ENCODE measurements around the gene CRTC3.
"Not testable (repeated sequence)": the region's sequence is repeated elsewhere in the genome, so short reads cannot be mapped to it uniquely, and the experiment has no call there.

CRTC3 gene

GRCh38 chr15:90529371-90530249 is at the start of gene CRTC3:
CRTC3 (plus strand) TSS chr15:90529923; CDS start chr15:90530072, 149 bp downstream.
- DNase-seq = no peak

GRCh38 chr15:90481023-90481422 is 48.7 kb upstream of the CRTC3 start:
- no peak for DNase-seq

GRCh38 chr15:90482124-90483011 is 47.4 kb upstream of the CRTC3 start:
- DNase-seq = no peak

GRCh38 chr15:90483012-90483307 is 46.8 kb upstream of the CRTC3 start:
- no peak for DNase-seq

- DNase-seq = no peak
Observed at GRCh38 chr15:90483637-90484036, 46.1 kb upstream of the CRTC3 start.

- DNase-seq = no peak
Observed at GRCh38 chr15:90487186-90487585, 42.5 kb upstream of the CRTC3 start.

- no peak for DNase-seq
Observed at GRCh38 chr15:90489514-90489913, 40.2 kb upstream of the CRTC3 start.

- DNase-seq = no peak
Observed at GRCh38 chr15:90489944-90490343, 39.8 kb upstream of the CRTC3 start.

GRCh38 chr15:90493647-90494046 is 36.1 kb upstream of the CRTC3 start:
- no peak for DNase-seq

- no peak for DNase-seq
Observed at GRCh38 chr15:90495067-90495466, 34.7 kb upstream of the CRTC3 start.

GRCh38 chr15:90496791-90497190 is 32.9 kb upstream of the CRTC3 start:
- peak; percentile 71 for DNase-seq

- DNase-seq = peak; percentile 38
Observed at GRCh38 chr15:90497376-90497775, 32.3 kb upstream of the CRTC3 start.

GRCh38 chr15:90497912-90498311 is 31.8 kb upstream of the CRTC3 start:
- no peak for DNase-seq

GRCh38 chr15:90500171-90500570 is 29.6 kb upstream of the CRTC3 start:
- no peak for DNase-seq

- DNase-seq = no peak
Observed at GRCh38 chr15:90501898-90502297, 27.8 kb upstream of the CRTC3 start.

GRCh38 chr15:90510781-90511180 is 18.9 kb upstream of the CRTC3 start:
- not testable (repeated sequence) for DNase-seq

GRCh38 chr15:90511211-90511618 is 18.5 kb upstream of the CRTC3 start:
- not testable (repeated sequence) for DNase-seq

- no peak for DNase-seq
Observed at GRCh38 chr15:90512276-90512675, 17.4 kb upstream of the CRTC3 start.

GRCh38 chr15:90512981-90513380 is 16.7 kb upstream of the CRTC3 start:
- DNase-seq = no peak

- DNase-seq = no peak
Observed at GRCh38 chr15:90513448-90513847, 16.3 kb upstream of the CRTC3 start.

GRCh38 chr15:90513893-90514292 is 15.8 kb upstream of the CRTC3 start:
- DNase-seq = not testable (repeated sequence)

- DNase-seq = no peak
Observed at GRCh38 chr15:90519688-90520087, 10.0 kb upstream of the CRTC3 start.

GRCh38 chr15:90520365-90520764 is 9.4 kb upstream of the CRTC3 start:
- no peak for DNase-seq

GRCh38 chr15:90523373-90523772 is 6.3 kb upstream of the CRTC3 start:
- no peak for DNase-seq

Measured in NCI-H524 treated with DMSO at 0.1 percent for 48 hours (cell line).